ENCODE data around the gene TNFRSF1A.

Gene TNFRSF1A

GRCh38 chr12:6322352-6322751 is 19.5 kb downstream of the TNFRSF1A start:
- WGBS (ENCODE audit: insufficient coverage, insufficient read length): no CpG with 5 or more reads among the region's 4 CpGs
- no peaks in the 10 kb centered on the region; the same call in 1 of the 2 replicates for H3K36me3 ChIP-seq (ENCODE audit: control insufficient read depth, insufficient read depth, low read length)
- no peaks in the 10 kb centered on the region for H3K27me3 ChIP-seq (ENCODE audit: control insufficient read depth, insufficient read depth, low read length)
- H3K4me1 ChIP-seq (ENCODE audit: control insufficient read depth, insufficient read depth, low read length): peaks cover 23% of the 10 kb centered on the region
- DNase-seq (ENCODE audit: low read depth, low spot score): no peak
- H3K9me3 ChIP-seq (ENCODE audit: control insufficient read depth, insufficient read depth, low read length): no peaks in the 10 kb centered on the region
- H3K27ac ChIP-seq (ENCODE audit: low read length): peak overlapping the region; percentile 82
- no peak overlapping the region for H3K4me3 ChIP-seq (ENCODE audit: low read length)

DNA sequence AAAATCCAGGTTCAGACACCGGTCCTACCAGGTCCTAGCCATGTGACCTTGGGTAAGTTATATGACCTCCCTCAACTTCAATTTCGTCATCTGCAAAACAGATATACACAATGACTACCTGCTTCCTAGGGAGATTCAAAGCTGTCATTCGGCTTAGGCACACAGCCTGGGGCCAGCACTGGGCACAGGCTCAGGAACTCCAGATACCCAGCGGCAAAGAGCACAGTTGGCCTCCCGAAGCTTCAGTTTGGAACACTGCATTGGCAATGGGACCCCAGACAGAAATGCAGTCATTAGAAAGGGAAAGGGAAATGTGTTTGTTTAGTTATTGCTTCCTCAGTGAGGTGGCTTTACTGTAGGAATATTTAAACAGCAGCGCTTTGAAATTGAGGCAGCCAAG is 20.0 kb downstream of the TNFRSF1A start:
- H3K9me3 ChIP-seq (ENCODE audit: control insufficient read depth, insufficient read depth, low read length): no peaks in the 10 kb centered on the region
- no peaks in the 10 kb centered on the region for H3K27me3 ChIP-seq (ENCODE audit: control insufficient read depth, insufficient read depth, low read length)
- no peaks in the 10 kb centered on the region; the same call in 1 of the 2 replicates for H3K36me3 ChIP-seq (ENCODE audit: control insufficient read depth, insufficient read depth, low read length)
- no peak for DNase-seq (ENCODE audit: low read depth, low spot score)
- peak overlapping the region; percentile 82 for H3K27ac ChIP-seq (ENCODE audit: low read length)
- H3K4me1 ChIP-seq (ENCODE audit: control insufficient read depth, insufficient read depth, low read length): peaks cover 23% of the 10 kb centered on the region
- no peak overlapping the region for H3K4me3 ChIP-seq (ENCODE audit: low read length)
- WGBS (ENCODE audit: insufficient coverage, insufficient read length): no CpG with 5 or more reads among the region's 6 CpGs

- no peak for DNase-seq (ENCODE audit: low read depth, low spot score)
- H3K27ac ChIP-seq (ENCODE audit: low read length): no peak overlapping the region
- no peaks in the 10 kb centered on the region for H3K27me3 ChIP-seq (ENCODE audit: control insufficient read depth, insufficient read depth, low read length)
- H3K4me1 ChIP-seq (ENCODE audit: control insufficient read depth, insufficient read depth, low read length): peaks cover 14% of the 10 kb centered on the region
- no CpG with 5 or more reads among the region's 4 CpGs for WGBS (ENCODE audit: insufficient coverage, insufficient read length)
- H3K4me3 ChIP-seq (ENCODE audit: low read length): no peak overlapping the region
- no peaks in the 10 kb centered on the region; the same call in 1 of the 2 replicates for H3K36me3 ChIP-seq (ENCODE audit: control insufficient read depth, insufficient read depth, low read length)
- no peaks in the 10 kb centered on the region for H3K9me3 ChIP-seq (ENCODE audit: control insufficient read depth, insufficient read depth, low read length)
These were observed 22.4 kb downstream of the TNFRSF1A start for GRCh38 chr12:6319446-6319845.

- Histone ChIP-seq H3K9me3 (ENCODE audit: control insufficient read depth, insufficient read depth, low read length) (no peaks in the 10 kb centered on the region), H3K27ac (ENCODE audit: low read length) (no peak overlapping the region), H3K36me3 (ENCODE audit: control insufficient read depth, insufficient read depth, low read length) (peaks cover 5% of the 10 kb centered on the region; the same call in 1 of the 2 replicates), H3K27me3 (ENCODE audit: control insufficient read depth, insufficient read depth, low read length) (no peaks in the 10 kb centered on the region), H3K4me1 (ENCODE audit: control insufficient read depth, insufficient read depth, low read length) (peaks cover 8% of the 10 kb centered on the region), H3K4me3 (ENCODE audit: low read length) (no peak overlapping the region)
- no peak for DNase-seq (ENCODE audit: low read depth, low spot score)
- no CpG with 5 or more reads among the region's 16 CpGs for WGBS (ENCODE audit: insufficient coverage, insufficient read length)
These were observed 23.4 kb downstream of the TNFRSF1A start for GRCh38 chr12:6318440-6318879.

DNA sequence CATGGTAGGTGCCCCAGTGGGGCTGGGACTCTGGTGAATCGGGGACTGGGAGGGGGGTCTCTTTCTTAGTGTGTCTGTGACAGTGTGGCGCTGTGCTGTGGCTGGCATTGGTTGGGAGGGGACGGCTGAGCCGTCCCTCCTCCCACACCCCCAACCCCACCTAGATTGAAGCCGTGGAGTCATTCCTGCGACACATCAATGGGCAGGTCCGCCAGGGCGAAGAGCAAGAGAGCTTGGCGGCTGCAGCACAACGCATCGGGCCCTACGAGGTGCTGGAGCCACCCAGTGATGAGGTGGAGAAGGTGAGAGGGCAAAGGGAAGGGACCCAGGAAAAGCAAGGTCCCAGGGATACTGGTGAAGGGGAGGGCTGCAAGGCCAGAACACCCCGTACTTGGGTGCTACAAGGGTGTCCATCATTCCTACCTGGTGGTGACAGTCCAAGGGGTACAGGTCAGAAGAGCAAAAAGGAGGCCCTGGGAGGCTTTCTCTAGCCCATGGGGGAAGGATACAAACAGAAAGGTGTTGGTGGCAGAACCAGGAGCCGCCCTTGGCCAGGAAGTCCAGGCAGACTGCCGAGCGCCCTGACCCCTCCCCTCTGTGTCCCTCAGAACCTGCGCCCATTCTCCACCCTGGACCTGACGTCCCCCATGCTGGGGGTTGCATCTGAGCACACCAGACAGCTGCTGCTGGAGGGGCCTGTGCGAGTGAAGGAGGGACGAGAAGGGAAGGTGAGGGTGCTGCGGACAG is 24.0 kb downstream of the TNFRSF1A start:
- no peak for DNase-seq (ENCODE audit: low read depth, low spot score)
- Histone ChIP-seq H3K27me3 (ENCODE audit: control insufficient read depth, insufficient read depth, low read length) (no peaks in the 10 kb centered on the region), H3K36me3 (ENCODE audit: control insufficient read depth, insufficient read depth, low read length) (peaks cover 5% of the 10 kb centered on the region; the same call in 1 of the 2 replicates), H3K27ac (ENCODE audit: low read length) (no peak overlapping the region), H3K9me3 (ENCODE audit: control insufficient read depth, insufficient read depth, low read length) (no peaks in the 10 kb centered on the region), H3K4me1 (ENCODE audit: control insufficient read depth, insufficient read depth, low read length) (peaks cover 10% of the 10 kb centered on the region), H3K4me3 (ENCODE audit: low read length) (no peak overlapping the region)
- no CpG with 5 or more reads among the region's 21 CpGs for WGBS (ENCODE audit: insufficient coverage, insufficient read length)

- H3K4me3 ChIP-seq (ENCODE audit: low read length): no peak overlapping the region
- DNase-seq (ENCODE audit: low read depth, low spot score): no peak
- H3K36me3 ChIP-seq (ENCODE audit: control insufficient read depth, insufficient read depth, low read length): peaks cover 5% of the 10 kb centered on the region; the same call in 1 of the 2 replicates
- H3K27ac ChIP-seq (ENCODE audit: low read length): no peak overlapping the region
- H3K27me3 ChIP-seq (ENCODE audit: control insufficient read depth, insufficient read depth, low read length): no peaks in the 10 kb centered on the region
- peaks cover 10% of the 10 kb centered on the region for H3K4me1 ChIP-seq (ENCODE audit: control insufficient read depth, insufficient read depth, low read length)
- no CpG with 5 or more reads among the region's 21 CpGs for WGBS (ENCODE audit: insufficient coverage, insufficient read length)
- no peaks in the 10 kb centered on the region for H3K9me3 ChIP-seq (ENCODE audit: control insufficient read depth, insufficient read depth, low read length)
These were observed 24.8 kb downstream of the TNFRSF1A start for GRCh38 chr12:6316921-6317692.

DNA sequence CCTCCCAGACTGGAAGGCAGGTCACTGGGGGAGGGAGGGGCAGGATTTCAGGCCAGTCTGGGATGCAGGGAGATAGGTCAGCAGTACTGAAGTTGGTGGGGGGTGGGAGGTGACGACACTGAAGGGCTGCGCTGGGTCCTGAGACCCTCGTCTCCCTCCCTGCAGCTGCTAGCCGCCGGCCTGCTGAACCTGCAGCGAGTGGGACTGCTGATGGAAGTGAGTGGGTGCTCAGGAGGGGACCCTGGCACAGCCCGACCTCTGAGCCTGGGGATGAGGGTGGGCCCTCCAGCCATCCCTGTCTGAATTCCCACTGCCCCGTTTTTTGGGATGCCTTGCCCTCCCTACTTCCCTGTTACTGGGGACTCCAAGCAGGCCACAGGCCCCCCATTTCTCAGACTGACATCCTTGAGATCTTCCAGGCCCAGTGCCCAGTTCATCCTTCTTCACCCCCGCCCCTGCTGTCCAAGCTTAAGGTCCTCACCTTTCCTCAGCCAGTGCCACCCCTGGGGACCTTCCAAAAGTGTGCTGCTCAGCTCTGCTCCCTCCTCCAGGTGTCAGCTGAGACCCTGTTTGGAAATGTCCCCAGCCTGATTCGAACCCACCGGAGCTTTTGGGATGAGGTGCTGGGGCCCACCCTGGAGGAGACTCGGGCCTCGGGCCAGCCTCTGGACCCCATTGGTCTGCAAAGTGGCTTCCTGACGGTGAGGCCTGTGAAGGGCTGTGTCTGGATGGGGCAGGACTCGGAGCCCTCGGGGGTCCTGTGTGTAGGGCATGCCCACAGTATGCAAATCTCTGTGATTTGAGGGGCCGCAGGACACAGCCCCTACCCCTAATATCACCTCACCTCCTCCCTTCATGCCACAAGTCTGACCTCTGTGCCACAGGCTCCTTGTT is 25.9 kb downstream of the TNFRSF1A start:
- Histone ChIP-seq H3K27me3 (ENCODE audit: control insufficient read depth, insufficient read depth, low read length) (no peaks in the 10 kb centered on the region), H3K4me1 (ENCODE audit: control insufficient read depth, insufficient read depth, low read length) (peaks cover 7% of the 10 kb centered on the region), H3K36me3 (ENCODE audit: control insufficient read depth, insufficient read depth, low read length) (peaks cover 5% of the 10 kb centered on the region; the same call in 1 of the 2 replicates), H3K9me3 (ENCODE audit: control insufficient read depth, insufficient read depth, low read length) (no peaks in the 10 kb centered on the region), H3K27ac (ENCODE audit: low read length) (no peak overlapping the region), H3K4me3 (ENCODE audit: low read length) (no peak overlapping the region)
- no peak for DNase-seq (ENCODE audit: low read depth, low spot score)
- no CpG with 5 or more reads among the region's 17 CpGs for WGBS (ENCODE audit: insufficient coverage, insufficient read length)

- Histone ChIP-seq H3K9me3 (ENCODE audit: control insufficient read depth, insufficient read depth, low read length) (no peaks in the 10 kb centered on the region), H3K4me3 (ENCODE audit: low read length) (no peak overlapping the region), H3K36me3 (ENCODE audit: control insufficient read depth, insufficient read depth, low read length) (peaks cover 5% of the 10 kb centered on the region; the same call in 1 of the 2 replicates), H3K4me1 (ENCODE audit: control insufficient read depth, insufficient read depth, low read length) (peaks cover 7% of the 10 kb centered on the region), H3K27ac (ENCODE audit: low read length) (no peak overlapping the region), H3K27me3 (ENCODE audit: control insufficient read depth, insufficient read depth, low read length) (no peaks in the 10 kb centered on the region)
- DNase-seq (ENCODE audit: low read depth, low spot score): no peak
- no CpG with 5 or more reads among the region's 6 CpGs for WGBS (ENCODE audit: insufficient coverage, insufficient read length)
These were observed 26.7 kb downstream of the TNFRSF1A start for GRCh38 chr12:6315184-6315583.

DNA sequence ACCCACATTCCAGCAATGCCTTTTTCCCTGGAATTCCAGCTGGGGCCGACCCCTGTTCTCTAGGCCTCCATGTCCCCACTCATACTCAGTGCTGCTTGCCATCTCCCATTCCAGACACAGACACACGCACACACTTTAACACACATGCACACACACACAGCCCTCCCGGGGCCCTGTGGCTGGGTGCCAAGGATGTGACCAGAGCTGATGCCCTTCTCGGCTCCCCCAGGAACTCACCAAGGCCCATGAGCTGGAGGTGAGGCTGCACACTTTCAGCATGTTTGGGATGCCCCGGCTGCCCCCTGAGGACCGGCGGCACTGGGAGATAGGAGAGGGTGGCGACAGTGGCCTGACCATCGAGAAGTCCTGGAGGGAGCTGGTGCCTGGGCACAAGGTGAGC is 27.1 kb downstream of the TNFRSF1A start:
- Histone ChIP-seq H3K4me1 (ENCODE audit: control insufficient read depth, insufficient read depth, low read length) (peaks cover 7% of the 10 kb centered on the region), H3K27me3 (ENCODE audit: control insufficient read depth, insufficient read depth, low read length) (no peaks in the 10 kb centered on the region), H3K9me3 (ENCODE audit: control insufficient read depth, insufficient read depth, low read length) (no peaks in the 10 kb centered on the region), H3K27ac (ENCODE audit: low read length) (no peak overlapping the region), H3K36me3 (ENCODE audit: control insufficient read depth, insufficient read depth, low read length) (peaks cover 5% of the 10 kb centered on the region; the same call in 1 of the 2 replicates), H3K4me3 (ENCODE audit: low read length) (no peak overlapping the region)
- DNase-seq (ENCODE audit: low read depth, low spot score): no peak
- no CpG with 5 or more reads among the region's 9 CpGs for WGBS (ENCODE audit: insufficient coverage, insufficient read length)
